HG03039 (cell line): ENCODE data around the gene KRT24.
A peak's percentile ranks its signal among the peaks of the same experiment; 100 is the strongest.

Experiments used
- ATAC-seq: cut with Tn5 transposase; IDR thresholded peaks from one replicate; pipeline ENCODE4 v1.9.1; 2021; ENCODE audit warnings: mild to moderate bottlenecking, moderate library complexity; ENCODE audit not compliant: unreplicated experiment

The KRT24 gene

GRCh38 chr17:40695874-40696472, 7.6 kb downstream of the KRT24 start:
- ATAC-seq, result no peak

- ATAC-seq, result no peak
These were observed 9.0 kb downstream of the KRT24 start for GRCh38 chr17:40694584-40694983.

DNA sequence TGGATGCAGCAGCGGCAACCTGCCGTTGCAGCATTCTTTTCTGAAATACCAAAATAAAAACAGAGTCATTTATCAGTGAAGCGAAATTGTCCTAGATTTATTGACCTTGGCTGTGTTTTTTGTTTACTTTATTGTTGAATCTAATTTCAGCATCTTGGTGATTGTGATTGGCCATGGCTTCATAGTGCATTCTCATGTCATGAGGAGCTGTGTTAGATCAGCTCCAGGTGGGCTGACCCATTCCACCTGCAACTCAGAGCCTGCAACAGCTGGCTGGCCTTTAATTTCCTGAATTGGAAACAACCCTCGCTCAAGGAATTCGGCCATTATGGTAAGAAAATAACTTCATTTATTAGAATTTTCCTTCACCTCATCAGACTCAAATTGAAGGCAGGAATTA, 16.4 kb downstream of the KRT24 start:
- ATAC-seq, result no peak

DNA sequence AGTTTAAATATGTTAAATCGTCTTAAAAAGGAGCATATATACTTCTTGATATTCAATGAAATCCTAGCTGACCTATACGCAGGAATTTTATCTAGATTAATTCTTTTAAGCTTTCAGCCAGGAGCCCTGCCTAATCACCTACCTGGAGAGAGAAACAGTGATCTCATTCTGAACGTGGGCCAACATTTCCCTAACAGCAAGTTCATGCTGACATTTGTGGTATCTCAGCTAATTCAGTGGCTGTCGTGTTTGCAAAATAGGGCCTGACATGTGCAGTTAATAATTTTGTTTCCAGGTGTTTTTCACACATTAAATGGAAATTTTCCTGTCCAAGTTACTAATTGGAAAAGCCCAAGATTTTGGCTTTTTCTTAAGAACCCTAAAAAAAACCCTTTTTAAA, 17.4 kb downstream of the KRT24 start:
- ATAC-seq, result no peak

DNA sequence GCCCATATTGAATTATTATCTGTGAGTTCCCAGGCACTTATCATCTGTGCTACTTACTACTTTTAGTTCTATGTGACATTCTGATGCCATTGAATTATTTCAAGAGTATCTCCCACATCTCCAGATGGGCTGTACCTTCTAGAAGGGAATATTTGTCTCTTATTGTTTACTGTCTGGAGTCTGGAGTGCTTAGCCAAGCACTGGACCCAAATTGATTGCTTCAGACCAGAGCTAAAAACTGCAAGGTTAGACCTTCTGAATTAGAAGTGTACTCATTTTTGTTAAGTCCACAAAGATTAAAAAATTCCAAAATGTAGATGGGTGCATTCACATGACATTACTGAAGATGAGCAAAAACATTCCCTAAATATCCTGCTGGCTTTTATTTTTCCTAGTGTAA, 22.6 kb downstream of the KRT24 start:
- no peak for ATAC-seq

DNA sequence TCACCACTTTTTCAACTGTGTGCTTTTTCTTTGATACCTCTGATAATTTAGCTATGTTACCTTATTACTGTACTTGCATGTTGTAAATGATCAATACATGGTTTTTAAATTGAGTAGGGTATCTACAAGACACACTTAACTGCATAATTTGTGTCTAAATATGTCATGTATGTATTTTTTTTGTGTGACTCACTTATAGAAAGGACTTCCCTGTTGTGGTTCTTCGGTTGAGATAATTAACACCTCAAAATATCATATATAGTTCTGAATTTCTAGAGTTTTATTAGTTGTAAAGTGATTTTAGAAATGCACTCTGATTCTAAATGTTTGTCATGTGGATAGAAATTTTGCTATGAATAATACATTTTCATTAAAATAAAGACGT, 24.0 kb downstream of the KRT24 start:
- no peak for ATAC-seq

GRCh38 chr17:40678902-40679522, 24.5 kb downstream of the KRT24 start:
- ATAC-seq, result no peak

DNA sequence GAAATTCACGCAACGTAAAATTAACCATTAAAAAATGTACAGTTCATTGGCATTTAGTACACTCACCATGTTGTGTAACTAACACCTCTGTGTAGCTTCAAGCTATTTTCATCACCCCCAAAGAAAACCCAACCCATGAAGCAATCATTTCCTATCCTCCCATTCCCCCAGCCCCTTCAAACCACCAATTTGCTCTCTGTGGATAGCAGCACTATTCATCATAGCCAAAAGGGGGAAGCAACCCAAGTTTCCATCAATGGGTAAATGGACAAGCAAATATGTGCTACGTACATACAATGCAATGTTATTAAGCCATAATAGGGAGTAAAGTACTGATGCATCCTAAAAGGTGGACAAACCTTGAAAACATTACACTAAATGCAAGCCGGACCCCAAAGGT, 27.6 kb downstream of the KRT24 start:
- no peak for ATAC-seq

DNA sequence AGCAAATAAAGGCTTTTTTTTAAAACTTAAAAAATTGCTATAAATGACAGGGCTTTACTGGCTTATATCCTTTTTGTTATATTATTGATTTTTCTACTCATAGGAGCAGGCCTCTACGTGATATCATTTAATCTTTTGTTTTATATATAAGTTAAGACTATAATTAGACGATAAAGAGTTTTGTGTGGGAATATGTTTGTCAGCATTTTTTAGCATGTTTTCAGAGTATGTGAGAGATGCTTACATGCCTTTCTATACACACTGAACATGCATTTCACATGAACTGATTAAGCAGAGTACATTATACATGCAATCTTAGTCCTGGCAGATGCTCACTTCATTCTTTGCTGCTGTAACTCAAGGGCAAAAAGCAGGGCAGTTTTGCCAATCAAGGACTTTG, 30.9 kb downstream of the KRT24 start:
- no peak for ATAC-seq

DNA sequence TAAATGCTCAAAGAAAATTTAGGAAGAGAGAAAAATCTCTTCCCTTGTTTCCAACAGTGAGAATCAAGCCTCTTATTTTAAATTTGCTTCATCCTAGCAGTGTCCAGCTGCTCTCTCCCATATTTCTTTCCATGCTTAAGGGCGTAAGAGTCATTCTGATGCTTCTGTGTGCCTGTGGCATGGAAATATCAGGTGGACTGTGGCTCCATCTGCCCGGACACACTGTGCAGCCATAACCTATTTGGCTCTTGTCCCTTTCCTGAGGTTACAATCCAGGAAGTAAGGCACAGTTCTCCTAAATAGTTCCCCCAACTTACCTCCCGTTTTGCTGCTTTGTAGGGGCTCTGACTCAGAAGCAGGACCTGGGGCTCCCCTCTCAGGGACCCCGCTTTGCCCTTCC, 32.3 kb downstream of the KRT24 start:
- no peak for ATAC-seq

- no peak for ATAC-seq
These were observed 37.2 kb downstream of the KRT24 start for GRCh38 chr17:40666331-40666730.

DNA sequence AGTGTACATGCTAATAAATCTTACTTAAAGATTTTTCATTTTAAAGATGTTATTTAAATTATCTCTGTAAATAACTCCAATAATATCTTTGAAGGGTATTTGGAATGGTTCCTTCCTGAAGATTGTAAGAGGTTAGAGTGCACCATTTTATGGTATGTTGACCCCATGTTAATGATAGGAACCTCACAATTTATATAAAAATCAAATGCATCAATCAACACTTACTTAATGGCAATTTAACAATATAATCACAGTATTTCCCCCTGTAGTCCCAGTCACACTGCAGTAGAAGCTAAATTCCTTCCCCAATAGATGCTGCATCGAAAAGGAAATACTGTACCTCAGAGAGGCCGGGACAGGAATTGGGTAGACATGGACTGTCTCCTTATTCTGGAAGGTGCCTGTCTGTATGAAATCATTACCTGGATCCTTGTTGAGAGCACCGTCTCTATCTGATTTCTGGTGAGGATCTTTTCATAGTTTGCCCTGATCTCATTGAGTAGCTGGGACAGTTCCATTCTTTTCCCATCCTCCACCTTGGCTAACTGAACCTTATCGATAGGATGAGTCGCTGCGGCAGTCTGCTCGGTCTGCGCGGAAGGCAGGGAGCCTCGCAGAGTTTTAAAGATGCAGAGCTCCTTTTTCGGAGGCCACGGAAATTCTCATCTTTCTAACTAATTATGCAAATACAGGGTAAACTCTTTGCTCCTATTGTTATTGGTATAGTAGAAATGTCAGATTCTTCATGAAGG, 38.8 kb downstream of the KRT24 start, which contains the start of gene KRT222:
Gene KRT222 (minus strand): TSS at position 596 of the 752 bp plus-strand sequence. CDS start 78 bp downstream, at position 518.
- no peak for ATAC-seq

GRCh38 chr17:40663252-40663651, 40.3 kb downstream of the KRT24 start:
- ATAC-seq, result no peak

DNA sequence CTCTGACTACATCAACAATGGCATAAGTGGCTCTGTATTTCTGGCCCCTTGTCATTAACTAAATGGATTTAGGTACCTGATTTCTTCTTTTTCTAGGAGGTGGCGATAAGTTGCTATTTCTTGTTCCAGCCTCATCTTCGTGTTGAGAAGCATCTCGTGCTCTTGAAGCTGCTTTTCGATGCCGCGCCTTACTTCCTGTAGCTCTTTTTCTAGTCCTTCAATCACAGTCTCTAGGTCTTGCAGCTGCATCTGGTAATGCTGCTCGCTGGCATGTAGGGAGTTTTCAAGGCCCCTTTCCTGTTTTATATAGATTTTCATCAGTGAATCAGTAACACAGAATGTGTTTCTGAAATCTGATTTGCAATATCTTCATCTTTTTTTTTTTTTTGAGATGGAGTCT, 43.6 kb downstream of the KRT24 start:
- ATAC-seq, result no peak

DNA sequence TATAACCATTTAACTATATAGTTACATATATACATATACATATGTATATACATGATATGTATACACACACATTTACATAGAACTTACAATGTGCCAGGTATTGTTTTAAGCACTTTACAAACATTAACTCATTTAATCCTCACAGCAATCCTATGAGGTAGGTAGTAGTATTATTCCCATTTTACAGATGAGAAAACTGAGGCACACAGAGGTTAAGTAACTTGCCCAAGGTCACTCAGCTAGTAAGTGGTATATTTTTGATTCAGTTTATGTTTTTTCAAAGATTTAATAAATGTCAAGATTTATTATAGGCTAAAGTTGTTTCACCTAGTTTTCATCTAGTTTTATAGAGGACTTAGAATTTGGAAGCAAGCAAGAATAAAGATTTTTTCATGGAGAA, 45.2 kb downstream of the KRT24 start:
- no peak for ATAC-seq

DNA sequence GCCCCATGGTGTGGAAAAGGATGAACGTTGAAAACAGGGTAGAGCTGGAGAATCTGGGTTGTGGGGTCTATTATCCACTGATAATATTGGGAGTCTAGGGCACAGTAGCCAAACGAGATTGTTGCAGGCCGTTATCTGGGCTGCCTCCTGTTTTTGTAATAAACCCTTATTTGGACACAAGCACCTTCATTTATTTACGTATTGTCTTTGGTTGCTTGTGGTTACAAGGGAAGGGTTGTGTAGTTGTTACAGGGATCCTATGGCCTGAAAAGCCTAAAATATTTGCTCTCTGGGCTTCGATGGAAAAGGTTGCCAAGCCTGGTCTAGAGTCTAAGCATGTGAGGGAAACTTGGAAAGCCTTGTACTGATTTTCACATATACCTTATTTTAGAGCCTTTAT, 51.6 kb downstream of the KRT24 start:
- no peak for ATAC-seq

GRCh38 chr17:40648384-40648968, 55.1 kb downstream of the KRT24 start:
- peak; percentile 13 for ATAC-seq
